Measurements from ENCODE around the gene AZGP1.
A peak's percentile ranks its signal among the peaks of the same experiment; 100 is the strongest.
"Not testable (repeated sequence)": the region's sequence is repeated elsewhere in the genome, so short reads cannot be mapped to it uniquely, and the experiment has no call there.

AZGP1 gene

GRCh38 chr7:99975782-99976521 lies at the start of gene AZGP1:
TSS of gene AZGP1 (minus strand) at chr7:99976031. CDS start at chr7:99976020, 11 bp downstream.
- DNase-seq (ENCODE audit: low read depth in 2 of 2), result no peak

GRCh38 chr7:100024020-100024619 lies 48.3 kb upstream of the AZGP1 start:
- DNase-seq (ENCODE audit: low read depth in 2 of 2), result no peak

GRCh38 chr7:100023526-100023925 lies 47.7 kb upstream of the AZGP1 start:
- DNase-seq (ENCODE audit: low read depth in 2 of 2), result no peak

GRCh38 chr7:100022621-100023020 lies 46.8 kb upstream of the AZGP1 start:
- no peak for DNase-seq (ENCODE audit: low read depth in 2 of 2)

GRCh38 chr7:100021297-100021696 lies 45.5 kb upstream of the AZGP1 start:
- DNase-seq (ENCODE audit: low read depth in 2 of 2), result no peak

- no peak for DNase-seq (ENCODE audit: low read depth in 2 of 2)
Measured at GRCh38 chr7:100019908-100020307, 44.1 kb upstream of the AZGP1 start.

GRCh38 chr7:100017875-100018274 lies 42.0 kb upstream of the AZGP1 start:
- DNase-seq (ENCODE audit: low read depth in 2 of 2), result no peak

- no peak for DNase-seq (ENCODE audit: low read depth in 2 of 2)
Measured at GRCh38 chr7:100017300-100017699, 41.5 kb upstream of the AZGP1 start.

GRCh38 chr7:100016215-100016901 lies 40.5 kb upstream of the AZGP1 start:
- no peak for DNase-seq (ENCODE audit: low read depth in 2 of 2)

- DNase-seq (ENCODE audit: low read depth in 2 of 2), result peak; percentile 75 to 80
Measured at GRCh38 chr7:100015232-100016214, 39.7 kb upstream of the AZGP1 start, which contains the start of gene ZKSCAN1. TSS of gene ZKSCAN1 (plus strand) at chr7:100015596. CDS start at chr7:100023507, 7,911 bp downstream.

- DNase-seq (ENCODE audit: low read depth in 2 of 2), result peak in 1 of 2 donors; percentile 34
Measured at GRCh38 chr7:100013328-100013676, 37.5 kb upstream of the AZGP1 start.

GRCh38 chr7:100012385-100013327 lies 36.8 kb upstream of the AZGP1 start:
- DNase-seq (ENCODE audit: low read depth in 2 of 2), result not testable (repeated sequence)

GRCh38 chr7:100011516-100011915 lies 35.7 kb upstream of the AZGP1 start:
- no peak for DNase-seq (ENCODE audit: low read depth in 2 of 2)

GRCh38 chr7:100010901-100011300 lies 35.1 kb upstream of the AZGP1 start:
- DNase-seq (ENCODE audit: low read depth in 2 of 2), result no peak

- DNase-seq (ENCODE audit: low read depth in 2 of 2), result not testable (repeated sequence)
Measured at GRCh38 chr7:100009952-100010351, 34.1 kb upstream of the AZGP1 start.

GRCh38 chr7:100008525-100008924 lies 32.7 kb upstream of the AZGP1 start:
- no peak for DNase-seq (ENCODE audit: low read depth in 2 of 2)

- DNase-seq (ENCODE audit: low read depth in 2 of 2), result no peak
Measured at GRCh38 chr7:100007887-100008286, 32.1 kb upstream of the AZGP1 start.

GRCh38 chr7:100003711-100004661 lies 28.2 kb upstream of the AZGP1 start:
- DNase-seq (ENCODE audit: low read depth in 2 of 2), result no peak

- DNase-seq (ENCODE audit: low read depth in 2 of 2), result no peak
Measured at GRCh38 chr7:100000239-100000638, 24.4 kb upstream of the AZGP1 start.
